ENCODE measurements around the gene MARCHF7. TPM values are rescaled to one million over a fixed set of nuclear protein-coding genes. Genes with fewer than 3 reads are reported as not detected.

The MARCHF7 gene
- total and polyA plus RNA-seq, 2 of the 13 experiments (the other 11 are each of a cell fraction or from before 2014, with no cell fraction given) = 32.8 to 88.5 TPM

- H3K36me3 ChIP-seq (replicated peaks in 1 of 2; ENCODE audit: control insufficient read depth in 1 of 2, insufficient read depth in 2 of 2, low read length in 2 of 2) = peaks cover 10 to 30% of the 10 kb centered on the region in 2 experiments
- H3K9me3 ChIP-seq (ENCODE audit: low read length) = no peaks in the 10 kb centered on the region
- POLR2A ChIA-PET = interaction anchor here (1.0 to 1.2 kb wide), 2 partner anchors 11 to 99 kb away, joined by 3 to 5 read pairs; no protein-coding TSS in a partner anchor
- in situ Hi-C loops (cut with HindIII; ENCODE audit: extremely low pct_ligation_motif_present, low pct_unique_long_range_greater_than_20kb) (no loop called here), intact Hi-C loops (cut with micrococcal nuclease; ENCODE audit: unreplicated experiment) (loop anchor here (5.0 to 10.0 kb wide), 2 partner anchors 83 to 330 kb away; partner anchors contain the start of gene CD302)
- H3K9ac ChIP-seq (ENCODE audit: insufficient read depth, low read depth, low read length) = peak overlapping the region; percentile 96
- DNase-seq (ENCODE audit: low spot score) (no peak), ATAC-seq (no peak), FAIRE-seq (no peak)
- H4K20me1 ChIP-seq (ENCODE audit: insufficient read depth, low read length) = peaks cover 63% of the 10 kb centered on the region
- H3K4me3 ChIP-seq (replicated peaks in 1 of 3; ENCODE audit: insufficient read depth in 1 of 3, low read depth in 2 of 3, low read length in 3 of 3) = peak overlapping the region; percentile 80 to 99 (median 99)
- peak; percentile 85 for TF ChIP-seq NFE2L2 (IDR thresholded peaks at IDR 0.05; ENCODE audit: low read length)
- no peak for TF ChIP-seq ARID4A (CRISPR knock-in tag; IDR thresholded peaks at IDR 0.05; ENCODE audit: borderline replicate concordance)
- TF ChIP-seq POLR2A (IDR thresholded peaks at IDR 0.05; ENCODE audit: insufficient read depth in 1 of 2, low read depth in 2 of 2, low read length in 2 of 2) = peak in 1 of 2 experiments; percentile 17; a peak in 1 of 4 replicates
- no peak for TF ChIP-seq ZNF235 (CRISPR knock-in tag; IDR thresholded peaks at IDR 0.05; ENCODE audit: borderline replicate concordance)
- TF ChIP-seq MAFF (IDR thresholded peaks at IDR 0.05; ENCODE audit: low read depth, low read length) = peak; percentile 69
- peak; percentile 89 for TF ChIP-seq ZBTB38 (CRISPR knock-in tag; IDR thresholded peaks at IDR 0.05)
- TF ChIP-seq ZNF687 (CRISPR knock-in tag; IDR thresholded peaks at IDR 0.05) = peak; percentile 23; the same call in 1 of the 2 replicates
- TF ChIP-seq HOXA3 (CRISPR knock-in tag; IDR thresholded peaks at IDR 0.05) = no peak
- peak; percentile 79 to 82 for TF ChIP-seq MAFK (conservative IDR thresholded peaks at IDR 0.05 in 1 of 2, IDR thresholded peaks at IDR 0.05 in 1 of 2; ENCODE audit: low read length in 2 of 2)
- TF ChIP-seq PRPF4 (IDR thresholded peaks at IDR 0.05; ENCODE audit: low read depth, low read length, poor library complexity, severe bottlenecking) = peak; percentile 36
- no peak overlapping the region for H2AFZ ChIP-seq (ENCODE audit: low read length)
- no peak overlapping the region for H3K27ac ChIP-seq (ENCODE audit: extremely low read length, insufficient read depth, low read length)
- CTCF ChIA-PET (ENCODE audit: low intra/inter-chr PET ratio, low total read pairs) = interaction anchor here (1.2 kb wide), 1 partner anchor 208 kb away, joined by 3 read pairs; no protein-coding TSS in a partner anchor
- H3K79me2 ChIP-seq (ENCODE audit: insufficient read depth, low read length) = peaks cover 71% of the 10 kb centered on the region
- BruUV-seq (replicated peaks) = no TSS peak
- peaks cover 40% of the 10 kb centered on the region for H3K4me1 ChIP-seq (ENCODE audit: insufficient read depth, low read length)
- peak overlapping the region; percentile 80 for H3K4me2 ChIP-seq (ENCODE audit: low read depth, low read length)
- 78% methylated on average over 8 of the region's 8 CpGs for WGBS (ENCODE audit: low lambda C conversion rate)
- H3K27me3 ChIP-seq (ENCODE audit: control insufficient read depth in 1 of 2, insufficient read depth in 2 of 2, low read length in 2 of 2) = no peaks in the 10 kb centered on the region; a peak in 1 of 5 replicates
Measured at GRCh38 chr2:159714247-159714930, 2.1 kb downstream of the MARCHF7 start.
